Inflammatory macrophage (primary cell): ENCODE data around the gene NRIP1.

Experiments used
- DNase-seq, 2 donors: peaks; one replicate each; pipeline ENCODE4 v3.0.0-alpha.2; 2020 to 2022

NRIP1 gene

GRCh38 chr21:15005391-15005790 is 59.4 kb downstream of the NRIP1 start:
- no peak for DNase-seq

GRCh38 chr21:15004721-15005370 is 60.0 kb downstream of the NRIP1 start:
- no peak for DNase-seq

- no peak for DNase-seq
These were observed 61.2 kb downstream of the NRIP1 start for GRCh38 chr21:15003463-15004135.

GRCh38 chr21:15001857-15002606 is 62.8 kb downstream of the NRIP1 start:
- DNase-seq, result no peak

GRCh38 chr21:15001113-15001512 is 63.7 kb downstream of the NRIP1 start:
- DNase-seq, result no peak

- no peak for DNase-seq
These were observed 64.7 kb downstream of the NRIP1 start for GRCh38 chr21:15000081-15000480.

- DNase-seq, result no peak
These were observed 66.0 kb downstream of the NRIP1 start for GRCh38 chr21:14998784-14999183.

- no peak for DNase-seq
These were observed 66.5 kb downstream of the NRIP1 start for GRCh38 chr21:14998336-14998735.

- no peak for DNase-seq
These were observed 68.9 kb downstream of the NRIP1 start for GRCh38 chr21:14995695-14996490.

- DNase-seq, result no peak
These were observed 69.6 kb downstream of the NRIP1 start for GRCh38 chr21:14995226-14995625.

- DNase-seq, result no peak
These were observed 71.7 kb downstream of the NRIP1 start for GRCh38 chr21:14993115-14993514.

- DNase-seq, result peak; percentile 16 to 75
These were observed 72.8 kb downstream of the NRIP1 start for GRCh38 chr21:14991957-14992356.

- no peak for DNase-seq
These were observed 75.4 kb downstream of the NRIP1 start for GRCh38 chr21:14989359-14989758.

- no peak for DNase-seq
These were observed 76.0 kb downstream of the NRIP1 start for GRCh38 chr21:14988760-14989159.

- no peak for DNase-seq
These were observed 77.2 kb downstream of the NRIP1 start for GRCh38 chr21:14987370-14988170.

GRCh38 chr21:14985306-14985705 is 79.5 kb downstream of the NRIP1 start:
- DNase-seq, result no peak

- DNase-seq, result no peak
These were observed 82.5 kb downstream of the NRIP1 start for GRCh38 chr21:14982336-14982735.

- no peak for DNase-seq
These were observed 83.6 kb downstream of the NRIP1 start for GRCh38 chr21:14981246-14981645.

- no peak for DNase-seq
These were observed 85.5 kb downstream of the NRIP1 start for GRCh38 chr21:14979264-14979663.

- no peak for DNase-seq
These were observed 87.0 kb downstream of the NRIP1 start for GRCh38 chr21:14977814-14978213.

GRCh38 chr21:14975136-14975919 is 89.5 kb downstream of the NRIP1 start:
- no peak for DNase-seq
